ENCODE data around the gene SCARF2.
"Not testable (repeated sequence)": the region's sequence is repeated elsewhere in the genome, so short reads cannot be mapped to it uniquely, and the experiment has no call there.

The SCARF2 gene

DNA sequence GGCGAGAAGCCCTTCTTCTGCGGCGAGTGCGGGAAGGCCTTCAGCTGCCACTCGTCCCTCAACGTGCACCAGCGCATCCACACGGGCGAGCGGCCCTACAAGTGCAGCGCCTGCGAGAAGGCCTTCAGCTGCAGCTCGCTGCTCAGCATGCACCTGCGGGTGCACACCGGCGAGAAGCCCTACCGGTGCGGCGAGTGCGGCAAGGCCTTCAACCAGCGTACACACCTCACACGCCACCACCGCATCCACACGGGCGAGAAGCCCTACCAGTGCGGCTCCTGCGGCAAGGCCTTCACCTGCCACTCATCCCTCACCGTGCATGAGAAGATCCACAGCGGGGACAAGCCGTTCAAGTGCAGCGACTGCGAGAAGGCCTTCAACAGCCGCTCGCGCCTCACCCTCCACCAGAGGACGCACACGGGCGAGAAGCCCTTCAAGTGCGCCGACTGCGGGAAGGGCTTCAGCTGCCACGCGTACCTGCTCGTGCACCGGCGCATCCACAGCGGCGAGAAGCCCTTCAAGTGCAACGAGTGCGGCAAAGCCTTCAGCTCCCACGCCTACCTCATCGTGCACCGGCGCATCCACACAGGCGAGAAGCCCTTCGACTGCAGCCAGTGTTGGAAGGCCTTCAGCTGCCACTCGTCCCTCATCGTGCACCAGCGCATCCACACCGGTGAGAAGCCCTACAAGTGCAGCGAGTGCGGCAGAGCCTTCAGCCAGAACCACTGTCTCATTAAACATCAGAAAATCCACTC is 31.5 kb downstream of the SCARF2 start:
- no peak for DNase-seq

DNA sequence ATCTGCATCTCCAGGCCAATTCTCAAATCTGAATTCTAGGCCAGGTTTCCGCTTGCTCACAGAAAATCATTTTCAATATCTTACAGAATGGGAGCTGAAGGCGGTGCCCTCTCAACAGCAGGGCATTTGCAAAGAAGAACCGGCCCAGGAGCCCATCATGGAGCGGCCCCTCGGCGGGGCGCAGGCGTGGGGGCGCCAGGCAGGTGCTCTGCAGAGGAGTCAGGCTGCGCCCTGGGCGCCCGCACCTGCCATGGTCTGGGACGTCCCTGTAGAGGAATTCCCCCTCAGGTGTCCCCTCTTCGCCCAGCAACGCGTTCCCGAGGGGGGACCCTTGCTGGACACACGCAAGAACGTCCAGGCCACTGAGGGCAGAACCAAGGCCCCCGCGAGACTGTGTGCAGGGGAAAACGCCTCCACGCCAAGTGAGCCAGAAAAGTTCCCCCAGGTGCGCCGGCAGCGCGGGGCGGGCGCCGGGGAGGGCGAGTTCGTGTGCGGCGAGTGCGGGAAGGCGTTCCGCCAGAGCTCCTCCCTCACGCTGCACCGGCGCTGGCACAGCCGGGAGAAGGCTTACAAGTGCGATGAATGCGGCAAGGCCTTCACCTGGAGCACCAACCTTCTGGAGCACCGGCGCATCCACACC is 32.2 kb downstream of the SCARF2 start:
- no peak for DNase-seq

DNA sequence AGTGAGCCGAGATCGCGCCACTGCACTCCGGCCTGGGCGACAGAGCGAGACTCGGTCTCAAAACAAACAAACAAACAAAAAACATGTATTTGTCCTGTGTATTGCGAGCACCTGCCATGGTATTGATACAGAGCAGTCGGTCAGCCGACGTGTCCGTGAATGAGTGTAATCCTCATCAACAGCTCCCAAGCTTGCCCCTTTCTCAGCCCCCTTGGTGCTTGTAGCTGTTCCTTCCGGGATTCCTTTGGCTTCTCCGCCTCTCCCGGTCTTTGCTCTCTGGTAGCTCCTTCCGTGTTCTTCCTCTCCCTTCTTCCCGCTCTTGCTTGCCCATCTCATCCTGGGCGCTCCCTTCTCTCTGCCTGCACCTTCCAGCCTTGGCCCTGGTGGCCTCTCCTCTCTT is 32.7 kb downstream of the SCARF2 start:
- DNase-seq, result no peak

DNA sequence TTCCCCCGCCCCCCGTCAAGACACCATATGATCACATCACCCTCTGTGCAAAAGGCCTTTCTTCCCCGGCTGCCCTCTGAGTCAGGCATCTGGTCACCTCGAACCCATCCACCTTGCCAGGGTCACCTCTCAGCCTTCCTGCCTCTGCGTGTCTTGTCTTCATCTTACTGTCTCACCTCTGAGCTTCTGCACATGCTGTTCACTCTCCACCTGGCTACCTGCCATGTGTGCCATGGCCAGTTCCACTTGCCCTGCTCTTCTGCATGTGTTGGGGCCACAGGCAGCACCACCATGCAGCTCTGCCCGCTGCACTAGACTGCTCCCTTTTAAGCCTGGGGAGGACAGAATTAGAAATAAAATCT is 33.9 kb downstream of the SCARF2 start:
- DNase-seq, result no peak

DNA sequence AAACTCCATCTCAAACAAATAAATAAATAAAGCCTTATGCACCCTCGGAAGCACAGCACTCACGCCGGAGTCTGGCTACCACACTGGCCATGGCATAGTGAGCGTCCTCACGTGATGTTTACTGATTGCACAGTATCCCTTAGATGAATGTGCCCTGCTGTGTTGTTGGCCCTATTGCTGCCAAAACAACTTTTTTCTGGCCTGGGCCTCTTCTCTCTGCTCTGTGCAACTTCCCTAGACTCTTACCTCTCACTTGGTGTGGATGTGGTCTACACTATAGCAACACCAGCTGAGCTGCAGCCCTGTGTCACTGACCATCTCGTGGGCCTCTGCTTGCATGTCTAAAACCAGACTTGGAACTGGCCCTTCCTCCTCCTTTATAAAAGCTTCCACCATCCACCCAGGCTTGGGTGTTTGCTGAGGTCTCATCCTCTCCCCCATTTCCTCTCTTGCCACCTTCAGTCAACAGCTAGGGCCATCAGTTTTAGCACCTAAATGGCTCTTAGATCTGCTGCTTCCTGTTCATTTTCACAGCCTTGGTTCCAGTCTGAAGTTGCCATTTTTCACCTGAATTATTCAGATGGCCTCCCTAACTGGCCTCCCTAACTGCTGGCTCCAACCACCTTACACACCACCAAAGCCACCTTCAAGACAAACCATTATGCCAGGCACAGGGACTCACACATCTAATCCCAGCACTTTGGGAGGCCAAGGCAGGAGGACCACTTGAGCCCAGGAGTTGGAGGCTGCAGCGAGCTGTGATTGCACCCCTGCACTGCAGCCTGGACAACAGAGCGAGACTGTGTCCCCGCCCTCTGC is 34.5 kb downstream of the SCARF2 start:
- no peak for DNase-seq

DNA sequence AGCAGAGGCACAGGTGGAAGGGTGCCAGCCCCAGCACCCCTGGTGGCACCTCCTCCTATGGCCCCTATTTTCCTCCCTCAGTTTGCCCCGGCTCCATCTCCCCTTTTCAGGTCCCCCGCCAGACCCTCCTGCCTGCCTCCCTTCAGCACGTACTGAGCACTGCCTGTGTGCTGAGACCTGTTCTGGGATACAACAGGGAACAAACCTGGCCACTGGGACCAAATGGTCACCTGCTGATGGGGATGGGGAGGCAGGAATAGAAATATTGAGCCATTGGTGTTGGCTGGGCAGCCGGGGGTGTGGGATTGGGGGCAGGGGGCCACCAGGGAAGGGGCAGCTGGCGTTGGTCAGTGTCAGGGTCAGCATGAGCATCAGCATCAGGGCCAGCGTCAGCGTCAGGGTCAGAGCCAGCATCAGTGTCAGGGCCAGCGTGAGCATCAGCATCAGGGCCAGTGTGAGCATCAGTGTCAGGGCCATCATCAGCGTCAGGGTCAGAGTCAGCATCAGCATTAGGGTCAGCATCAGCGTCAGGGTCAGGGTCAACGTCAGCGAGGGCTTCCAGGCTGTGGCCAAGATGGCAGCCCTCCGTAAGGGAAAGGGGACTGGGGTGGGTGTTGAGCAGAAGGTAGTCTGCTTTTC is 36.1 kb downstream of the SCARF2 start:
- no peak for DNase-seq

DNA sequence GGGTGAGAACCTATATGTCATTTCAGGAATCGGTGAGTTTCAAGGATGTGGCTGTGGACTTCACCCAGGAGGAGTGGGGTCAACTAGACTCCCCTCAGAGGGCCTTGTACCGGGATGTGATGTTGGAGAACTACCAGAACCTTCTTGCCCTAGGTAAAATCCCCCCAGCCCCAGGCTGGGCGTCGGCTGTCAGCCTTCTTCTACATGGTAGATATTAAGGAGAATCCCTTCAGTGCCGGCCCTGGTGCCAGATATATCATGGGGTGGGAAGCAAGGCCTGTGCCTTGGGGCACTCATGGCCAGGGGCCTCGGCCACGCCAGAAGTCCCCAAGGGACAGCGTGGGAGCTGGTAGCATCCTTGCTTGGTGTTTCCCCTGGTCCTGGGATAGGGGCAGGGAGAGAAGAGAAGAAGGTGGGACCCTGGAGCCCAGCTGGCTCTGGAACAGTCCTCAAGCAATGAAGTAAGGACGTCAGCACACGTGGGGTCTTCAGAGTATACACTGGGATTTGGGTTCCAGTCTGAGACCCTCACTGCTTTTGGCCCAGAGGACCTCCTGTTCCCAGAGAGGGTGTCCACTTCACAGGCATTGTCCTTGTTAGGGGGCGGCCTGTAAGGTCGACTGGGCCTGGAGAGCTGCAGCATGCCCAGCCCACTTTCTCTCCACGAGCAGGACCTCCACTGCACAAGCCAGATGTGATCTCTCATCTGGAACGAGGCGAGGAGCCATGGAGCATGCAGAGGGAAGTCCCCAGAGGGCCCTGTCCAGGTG is 36.8 kb downstream of the SCARF2 start:
- no peak for DNase-seq

DNA sequence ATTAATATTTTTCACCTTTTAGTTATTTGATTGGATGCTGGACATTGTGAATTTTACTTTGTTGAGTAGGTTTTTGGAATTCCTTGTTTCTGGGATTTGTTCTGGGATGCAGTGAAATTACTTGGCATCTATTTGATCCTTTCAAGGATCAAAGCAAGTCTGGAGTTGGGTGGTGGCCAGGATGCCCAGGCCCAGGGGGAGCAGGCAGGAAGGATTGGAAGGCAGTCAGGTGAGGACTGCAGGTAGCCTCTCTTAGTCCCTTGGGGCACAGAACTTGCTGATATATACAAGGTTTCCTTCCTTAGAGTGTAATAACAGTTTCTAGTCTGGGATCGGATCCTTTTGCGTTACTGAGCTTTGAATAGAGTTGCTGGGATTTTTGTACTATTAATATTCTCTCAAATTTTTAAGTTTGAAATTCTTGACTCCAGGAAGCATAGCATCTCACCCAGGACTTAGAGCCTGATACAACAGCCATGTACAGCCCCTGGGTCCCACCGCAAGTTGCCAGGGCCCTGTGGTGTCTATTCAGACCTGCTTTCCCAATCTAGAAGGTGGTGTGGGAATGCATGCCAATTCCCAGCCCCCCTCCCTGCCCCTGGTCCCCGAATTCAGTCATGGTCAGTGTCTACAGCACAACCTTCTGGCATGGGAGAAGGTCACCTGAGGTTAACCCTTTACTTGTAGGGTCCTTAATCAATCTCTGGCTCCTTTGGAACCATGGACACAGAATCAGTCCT is 37.6 kb downstream of the SCARF2 start:
- no peak for DNase-seq

DNA sequence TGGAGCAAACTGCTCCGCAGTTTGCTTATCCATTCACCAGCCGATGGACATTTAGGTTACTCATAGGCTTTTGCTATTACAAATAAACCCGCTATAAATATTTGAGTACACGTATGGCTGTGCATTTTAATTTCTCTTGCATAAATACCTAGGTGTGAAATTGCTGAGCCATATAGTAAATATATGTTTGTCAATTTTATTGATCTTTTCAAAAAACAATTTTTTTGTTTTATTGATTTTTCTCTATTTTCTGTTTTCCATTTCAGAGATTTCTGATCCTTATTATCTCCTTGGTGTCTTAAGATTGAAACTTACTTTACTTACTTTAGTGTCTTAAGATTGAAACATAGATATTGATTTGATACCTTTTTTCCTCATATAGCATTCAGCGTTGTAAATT is 39.2 kb downstream of the SCARF2 start:
- no peak for DNase-seq

DNA sequence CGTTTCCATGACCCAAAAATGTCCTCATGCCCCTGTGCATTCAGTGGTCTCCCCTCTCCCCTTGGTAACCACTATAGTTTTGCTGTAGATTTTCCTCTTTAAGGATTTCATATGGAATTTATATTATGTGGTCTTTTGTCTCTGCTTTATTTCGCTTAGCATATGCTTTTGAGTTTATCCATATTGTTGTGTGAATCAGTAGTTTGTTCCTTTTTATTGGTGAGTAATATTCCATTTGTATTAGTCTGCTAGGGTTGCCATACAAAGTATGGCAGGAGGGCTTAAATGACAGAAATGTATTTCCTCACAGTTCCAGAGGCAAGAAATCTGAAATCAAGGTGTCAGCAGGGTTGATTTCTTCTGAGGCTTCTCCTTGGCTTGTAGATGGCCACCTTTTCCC is 40.1 kb downstream of the SCARF2 start:
- no peak for DNase-seq

DNA sequence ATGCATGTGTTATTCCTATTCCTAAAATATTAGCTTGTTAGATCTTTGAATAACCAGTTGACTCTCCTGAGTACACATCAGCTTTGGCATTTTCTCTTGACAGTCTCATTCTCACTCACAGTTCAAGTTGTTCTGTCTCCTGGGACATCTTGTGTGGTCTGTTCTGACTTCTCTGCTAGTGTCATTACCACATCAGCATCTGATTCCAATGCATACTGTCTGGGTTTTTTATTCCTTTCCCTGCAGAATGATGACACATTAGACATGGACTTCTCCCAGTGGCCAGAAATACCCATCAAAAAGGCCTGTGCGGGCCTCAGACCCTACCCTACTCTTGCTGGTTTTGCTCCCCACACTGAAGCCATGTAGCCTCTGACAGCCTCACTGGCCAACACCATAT is 41.0 kb downstream of the SCARF2 start:
- no peak for DNase-seq

DNA sequence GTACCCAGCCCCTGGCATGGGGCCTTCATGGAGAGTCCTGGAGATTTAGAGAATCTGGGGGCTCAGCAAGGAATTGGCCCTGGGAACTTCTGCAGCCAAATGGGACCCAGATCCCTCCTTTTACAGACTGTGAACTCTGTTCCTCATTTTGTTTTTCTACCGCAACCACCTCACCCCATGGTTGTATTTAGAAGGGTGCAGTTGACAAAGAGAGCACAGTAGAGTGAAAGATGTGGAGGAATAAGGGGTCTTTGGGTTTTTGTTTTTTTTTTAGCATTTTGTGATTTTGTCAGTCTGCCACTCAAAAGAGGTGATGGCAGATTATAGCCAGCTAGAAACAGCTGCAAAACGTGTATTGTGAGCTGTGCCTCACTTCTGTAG is 41.7 kb downstream of the SCARF2 start:
- no peak for DNase-seq

DNA sequence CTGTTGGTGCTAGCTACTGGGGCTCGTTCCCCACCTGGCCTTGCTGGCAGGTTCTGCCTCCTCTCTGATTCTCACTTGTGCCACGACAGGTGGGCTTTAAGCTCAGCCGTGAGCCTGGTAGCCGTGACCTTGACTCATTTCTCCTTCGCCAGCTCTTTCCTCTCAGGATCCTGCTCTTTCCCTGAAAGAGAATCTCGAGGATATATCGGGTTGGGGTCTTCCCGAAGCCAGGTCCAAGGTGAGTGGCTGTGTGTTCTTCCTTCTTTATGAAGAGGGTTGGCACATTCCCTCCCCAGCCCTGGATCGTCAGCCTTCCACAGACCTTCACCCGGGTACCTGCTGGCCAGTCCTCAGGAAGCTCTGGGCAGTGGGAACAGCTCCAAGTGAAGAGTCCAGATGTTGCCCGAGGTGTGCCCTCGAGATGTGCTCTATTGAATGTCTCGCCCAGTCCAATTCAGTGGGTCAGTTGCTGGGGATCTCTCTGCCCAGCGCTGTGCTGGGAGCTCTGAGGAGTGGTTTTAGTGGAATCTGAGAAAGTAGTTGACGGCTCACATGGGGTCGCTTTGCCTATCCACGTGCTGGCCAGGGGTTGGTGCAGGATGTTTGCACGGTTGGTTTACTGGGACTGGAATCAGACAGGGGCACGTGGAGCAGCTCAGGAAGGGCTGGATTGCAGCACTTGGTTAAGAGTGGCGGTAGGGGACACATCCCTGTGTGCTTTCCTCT is 42.3 kb downstream of the SCARF2 start:
- no peak for DNase-seq

DNA sequence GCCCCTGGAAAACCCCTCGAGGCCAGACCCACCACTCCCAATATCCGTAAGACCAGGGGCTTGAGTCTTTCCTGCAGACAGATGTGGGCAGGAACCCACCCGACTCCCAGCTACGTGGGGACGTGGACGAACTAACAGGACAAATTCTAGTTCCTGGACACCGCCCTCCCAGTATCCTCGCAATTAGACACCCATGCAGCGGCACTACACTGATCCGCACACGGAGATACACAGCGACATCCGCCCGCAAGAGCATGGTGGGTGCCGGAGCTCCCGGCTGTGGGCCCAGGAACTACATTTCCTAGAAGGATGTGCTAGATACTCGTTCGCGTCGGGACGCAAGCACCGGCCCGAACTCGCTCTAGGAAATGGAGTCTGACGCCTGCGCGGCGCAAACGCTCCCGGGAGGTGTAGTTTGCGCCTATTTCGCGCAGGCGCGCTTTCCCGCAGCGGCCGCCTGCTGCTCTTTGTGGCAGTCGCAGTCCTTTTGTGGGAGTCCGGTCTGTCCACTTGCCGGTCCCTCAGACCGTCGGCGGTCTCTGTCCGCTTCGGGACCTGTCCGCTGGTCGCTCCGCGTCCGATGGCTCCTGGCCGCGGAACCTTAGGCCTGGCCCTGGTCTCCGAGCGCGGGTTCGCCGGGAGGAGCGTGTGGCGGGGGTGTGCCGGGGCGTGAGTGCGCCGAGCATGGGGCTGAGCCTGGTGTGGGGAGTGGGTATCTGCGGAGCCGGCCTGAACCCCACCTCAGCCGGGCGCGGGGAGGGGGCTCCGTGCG is 43.7 kb downstream of the SCARF2 start, which contains the start of gene ZNF74:
Gene ZNF74, plus strand, starts transcription at position 447 of the 772 bp plus-strand sequence. CDS start 478 bp downstream, outside the sequence.
- DNase-seq, result peak; percentile 85

DNA sequence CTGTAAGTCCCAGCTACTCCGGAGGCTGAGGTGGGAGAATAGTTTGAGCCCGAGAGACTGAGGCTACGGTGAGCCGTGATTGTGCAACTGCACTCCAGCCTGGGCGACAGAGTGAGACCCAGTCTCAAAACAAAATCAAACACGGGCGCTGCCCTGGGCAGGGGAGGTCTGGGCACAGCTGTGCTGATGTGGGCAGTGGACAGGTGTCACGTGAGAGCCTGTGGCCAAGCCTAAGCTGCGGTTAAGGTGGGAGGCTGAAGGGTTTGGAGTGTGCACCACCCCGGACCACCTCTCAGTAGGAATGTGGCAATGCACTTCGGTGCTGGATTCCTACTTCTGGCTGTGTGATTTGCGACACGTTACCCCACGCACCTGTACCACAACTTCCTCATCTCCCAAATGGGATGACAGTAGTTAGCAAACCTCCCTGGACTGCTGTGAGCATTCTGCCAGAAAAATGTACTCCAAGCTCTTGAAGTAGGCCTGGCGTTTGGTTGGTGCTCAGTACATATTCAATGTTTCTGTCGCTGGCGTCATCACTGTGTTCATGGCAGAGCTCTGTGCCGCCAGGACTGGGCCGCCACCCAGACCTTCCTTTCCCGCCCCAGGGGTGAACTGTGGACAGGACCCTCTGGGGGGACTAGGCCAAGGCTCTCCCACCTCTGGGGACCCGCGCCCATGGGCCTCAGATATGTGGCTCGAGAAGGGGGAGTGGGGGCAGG is 44.5 kb downstream of the SCARF2 start:
- no peak for DNase-seq

DNA sequence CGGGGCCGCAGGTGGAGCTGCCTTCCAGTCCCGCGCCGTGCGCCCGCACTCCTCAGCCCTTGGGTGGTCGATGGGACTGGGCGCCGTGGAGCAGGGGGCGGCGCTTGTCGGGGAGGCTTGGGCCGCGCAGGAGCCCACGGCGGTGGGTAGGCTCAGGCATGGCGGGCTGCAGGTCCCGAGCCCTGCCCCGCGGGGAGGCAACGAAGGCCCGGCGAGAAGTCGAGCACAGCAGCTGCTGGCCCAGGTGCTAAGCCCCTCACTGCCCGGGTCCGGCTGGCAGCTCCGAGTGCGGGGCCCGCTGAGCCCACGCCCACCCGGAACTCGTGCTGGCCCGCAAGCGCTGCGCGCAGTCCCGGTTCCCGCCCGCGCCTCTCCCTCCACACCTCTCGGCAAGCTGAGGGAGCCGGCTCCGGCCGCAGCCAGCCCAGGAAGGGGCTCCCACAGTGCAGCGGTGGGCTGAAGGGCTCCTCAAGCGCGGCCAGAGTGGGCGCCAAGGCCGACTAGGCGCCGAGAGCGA is 45.2 kb downstream of the SCARF2 start:
- not testable (repeated sequence) for DNase-seq

DNA sequence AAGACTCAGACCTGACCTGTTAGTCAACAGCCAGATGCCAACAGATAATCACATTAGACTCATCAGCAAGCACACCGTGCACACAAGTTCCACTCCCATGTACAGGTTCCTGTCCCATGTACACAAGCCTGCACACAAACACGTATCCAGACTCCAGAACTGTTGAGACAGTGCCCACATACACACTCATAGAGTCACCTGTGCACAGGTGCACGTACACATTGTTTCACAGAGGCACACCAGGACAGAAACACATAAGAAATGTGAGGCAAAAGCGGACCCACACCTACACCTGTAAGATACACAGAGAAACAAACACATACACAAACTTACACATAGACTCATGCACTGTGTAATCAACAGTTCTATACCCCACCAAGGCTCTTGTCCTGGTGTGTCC is 46.4 kb downstream of the SCARF2 start:
- no peak for DNase-seq

DNA sequence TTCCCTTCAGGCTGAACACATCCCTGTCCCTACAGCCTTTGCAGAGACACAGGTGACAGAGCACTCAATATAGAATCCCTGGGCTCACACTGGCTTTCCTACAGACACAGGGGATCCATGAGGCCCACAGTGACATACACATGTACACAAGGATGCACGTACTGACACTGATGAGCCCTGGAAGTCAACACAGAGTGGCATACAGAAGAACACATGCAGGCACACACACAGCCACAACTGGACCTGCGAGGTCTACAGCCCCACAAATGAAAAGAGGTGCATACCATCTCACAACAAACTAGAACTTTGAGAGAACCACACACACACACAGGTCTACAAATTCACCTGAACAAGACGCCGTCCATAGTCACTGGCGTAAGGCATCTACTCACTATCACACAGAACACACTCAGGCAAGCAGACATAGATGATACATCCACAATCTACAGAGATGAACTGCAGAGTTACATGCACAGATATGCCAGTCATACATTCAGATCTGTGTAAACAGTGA is 47.2 kb downstream of the SCARF2 start:
- DNase-seq, result no peak

DNA sequence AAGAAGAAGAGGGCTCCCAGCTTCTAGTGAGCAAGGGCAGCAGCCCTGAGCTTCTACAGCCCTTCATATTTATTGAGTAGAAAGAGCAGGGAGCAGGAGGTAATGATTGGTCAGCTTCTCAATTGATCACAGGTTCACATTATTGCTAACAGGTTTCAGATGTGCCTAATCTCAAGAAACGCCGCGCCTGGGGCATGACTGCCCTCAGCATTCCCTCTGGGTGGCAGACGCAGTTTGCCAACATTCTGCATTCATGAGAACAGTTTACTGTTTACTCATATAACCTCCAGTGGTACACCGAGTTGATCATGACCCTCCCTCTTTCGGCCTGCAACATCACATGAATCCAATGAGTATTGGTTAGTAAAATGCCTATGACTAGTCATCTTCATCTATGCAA is 48.3 kb downstream of the SCARF2 start:
- no peak for DNase-seq

Data from NCI-H345 (cell line).